Kidney capillary endothelial cell (primary cell): ENCODE measurements around the gene FAM50B.

Source experiments
- DNase-seq: peaks from one replicate; pipeline ENCODE4 v3.0.0-alpha.2; 2018; ENCODE audit warnings: low spot score

Gene FAM50B

DNA sequence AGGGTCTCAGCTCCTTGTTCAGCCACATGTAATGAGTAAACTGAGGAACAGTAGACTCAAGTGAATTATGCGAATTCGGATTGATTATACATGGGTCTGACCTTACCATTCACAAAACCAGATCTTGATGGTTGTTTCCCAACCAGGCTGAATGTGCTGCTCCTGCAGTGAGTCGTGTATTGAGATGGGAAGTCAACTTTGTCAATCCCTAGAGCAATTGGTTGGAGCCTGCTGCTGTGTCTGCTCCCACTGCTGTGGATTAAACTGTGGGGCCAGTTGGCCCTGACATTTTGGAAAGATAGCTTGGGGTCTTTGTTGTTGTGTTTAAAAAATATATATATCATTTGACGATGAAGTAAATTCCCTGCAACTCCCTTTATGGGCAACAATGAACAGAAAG, 23.9 kb downstream of the FAM50B start:
- no peak for DNase-seq

DNA sequence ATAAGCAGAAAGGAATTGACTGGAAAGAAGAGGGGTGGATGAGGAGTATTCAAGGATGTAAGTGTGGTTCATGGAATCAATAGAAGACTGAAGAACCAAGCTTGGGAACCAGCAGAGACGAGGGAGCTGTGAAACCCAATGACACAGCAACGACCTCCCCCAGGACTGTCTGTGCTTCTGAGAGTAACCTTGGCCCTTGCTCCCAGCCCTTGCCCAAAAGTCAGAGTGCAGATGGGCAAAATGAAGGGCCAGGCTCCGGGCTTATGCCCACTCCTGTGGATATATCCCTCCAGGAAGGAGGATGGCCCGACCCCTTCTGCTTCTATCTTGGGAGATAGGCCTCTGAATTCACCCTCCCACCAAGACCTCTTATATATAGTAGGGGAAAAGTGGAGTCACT, 24.9 kb downstream of the FAM50B start:
- no peak for DNase-seq

DNA sequence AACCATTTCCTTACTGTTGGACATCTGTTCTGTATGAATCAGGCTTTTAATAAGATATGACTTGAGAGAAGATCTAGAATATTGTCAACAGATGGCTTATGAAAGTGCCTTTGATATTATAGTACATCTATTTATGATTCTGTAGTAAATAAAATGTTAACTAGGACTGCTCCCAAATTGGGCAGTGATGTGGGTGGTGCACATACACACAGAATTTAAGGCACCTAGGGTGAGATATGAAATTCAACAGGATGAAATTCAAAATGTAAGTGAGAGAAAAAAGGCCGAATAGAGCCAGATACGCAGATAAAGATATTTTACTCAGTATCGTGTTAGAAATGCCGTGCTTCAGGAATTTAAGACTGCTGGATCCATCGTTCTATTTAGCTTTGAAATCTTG, 26.3 kb downstream of the FAM50B start:
- no peak for DNase-seq

DNA sequence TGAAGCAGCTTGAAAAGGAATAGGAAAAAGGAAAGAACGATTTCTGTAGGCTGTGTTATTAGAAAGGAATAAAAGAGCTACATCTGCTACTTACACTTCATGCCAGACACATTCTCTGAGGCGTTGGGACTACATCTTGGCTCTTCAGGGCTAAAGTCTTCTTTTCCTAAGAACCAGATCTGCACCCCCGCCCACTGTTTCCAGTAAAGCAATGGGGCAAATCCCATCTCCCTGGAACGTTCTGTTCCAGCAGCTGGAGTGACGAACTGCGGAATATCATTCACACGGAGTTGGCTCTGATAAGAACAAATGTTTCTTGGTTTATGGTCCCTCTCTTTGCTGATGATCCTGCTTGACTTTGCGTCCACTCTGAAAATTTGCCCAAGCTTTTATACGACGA, 26.9 kb downstream of the FAM50B start:
- no peak for DNase-seq

DNA sequence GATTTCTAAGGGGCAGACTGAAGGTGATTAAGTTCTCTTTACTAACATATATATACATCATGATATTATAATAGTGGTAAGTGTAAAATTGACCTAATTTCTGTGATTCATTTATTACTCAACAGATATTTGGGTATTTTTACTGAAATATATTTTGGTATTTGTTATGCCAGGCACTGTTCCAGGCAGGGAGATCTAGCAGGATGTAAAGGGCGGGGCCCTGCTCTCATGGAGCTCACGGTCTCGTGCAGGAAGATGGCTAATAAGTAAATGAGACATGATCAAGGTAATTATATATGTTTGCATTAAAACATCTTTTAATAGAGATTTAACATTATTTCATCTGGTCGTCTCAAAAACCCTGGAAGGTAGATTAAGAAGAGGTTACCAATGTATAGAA, 27.7 kb downstream of the FAM50B start:
- no peak for DNase-seq

DNA sequence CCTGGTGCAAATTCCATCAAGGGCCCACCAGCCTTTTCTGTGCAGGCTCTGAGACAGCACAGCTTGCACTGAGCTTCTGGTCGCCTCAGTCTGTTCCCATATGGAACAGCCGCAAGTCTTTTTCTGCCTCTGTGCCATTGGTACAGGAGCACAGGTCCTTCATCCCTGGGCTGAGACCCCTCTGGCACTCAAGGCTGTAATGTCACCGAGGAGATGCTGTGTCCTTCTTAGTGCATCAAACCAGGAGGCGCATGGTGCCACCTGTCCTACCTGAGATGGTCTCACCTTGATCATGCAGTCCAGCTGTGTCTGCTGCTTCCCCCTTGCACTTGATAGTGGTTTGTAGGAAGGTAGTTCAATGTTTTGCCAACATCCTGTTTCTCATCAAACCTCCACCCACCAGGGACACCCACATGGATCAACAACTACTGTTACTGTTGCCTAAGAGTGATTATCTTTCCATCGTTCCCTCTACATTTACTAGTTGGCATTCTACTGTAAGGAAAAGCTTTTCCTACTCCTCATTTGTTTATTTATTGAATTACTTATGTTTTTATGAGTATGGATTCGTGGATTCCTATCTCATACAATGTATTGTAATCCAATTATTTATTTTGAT, 29.0 kb downstream of the FAM50B start:
- no peak for DNase-seq

DNA sequence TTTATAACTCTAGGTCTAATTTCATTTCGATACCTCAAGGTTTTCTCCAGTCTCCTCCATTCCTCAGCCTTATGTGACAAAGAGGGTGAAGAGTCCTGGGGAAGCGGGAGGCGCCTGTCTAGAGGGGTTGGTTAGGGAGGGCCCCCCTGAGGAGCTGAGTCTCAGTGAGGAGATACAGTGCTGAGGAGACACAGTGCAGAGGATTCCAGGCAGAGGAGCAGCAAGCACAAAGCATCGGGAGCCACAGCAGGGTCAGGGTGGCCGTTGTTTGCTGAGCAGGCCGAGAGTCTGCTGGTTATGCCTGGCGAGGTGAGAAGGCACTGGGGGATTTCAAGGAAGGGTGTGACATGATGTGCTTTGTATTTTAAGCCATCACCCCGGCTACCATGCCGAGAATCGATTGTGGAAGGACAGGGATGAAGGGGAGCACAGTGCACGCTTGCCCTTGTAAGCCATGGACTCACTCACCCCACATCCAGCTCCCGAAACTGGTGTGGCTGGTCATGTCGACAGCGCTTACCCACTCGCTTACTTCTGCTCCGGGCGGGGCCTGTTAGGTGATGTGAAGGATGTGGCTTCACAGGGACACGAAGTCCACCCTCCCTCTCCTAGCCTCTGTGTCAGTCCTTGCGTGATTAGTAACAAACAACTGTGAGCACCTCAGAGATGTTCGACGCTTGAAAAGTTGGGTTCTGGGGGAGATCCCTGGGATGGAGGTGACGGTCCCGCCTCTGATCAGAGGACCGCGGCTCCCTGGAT, 30.2 kb downstream of the FAM50B start:
- DNase-seq = no peak

DNA sequence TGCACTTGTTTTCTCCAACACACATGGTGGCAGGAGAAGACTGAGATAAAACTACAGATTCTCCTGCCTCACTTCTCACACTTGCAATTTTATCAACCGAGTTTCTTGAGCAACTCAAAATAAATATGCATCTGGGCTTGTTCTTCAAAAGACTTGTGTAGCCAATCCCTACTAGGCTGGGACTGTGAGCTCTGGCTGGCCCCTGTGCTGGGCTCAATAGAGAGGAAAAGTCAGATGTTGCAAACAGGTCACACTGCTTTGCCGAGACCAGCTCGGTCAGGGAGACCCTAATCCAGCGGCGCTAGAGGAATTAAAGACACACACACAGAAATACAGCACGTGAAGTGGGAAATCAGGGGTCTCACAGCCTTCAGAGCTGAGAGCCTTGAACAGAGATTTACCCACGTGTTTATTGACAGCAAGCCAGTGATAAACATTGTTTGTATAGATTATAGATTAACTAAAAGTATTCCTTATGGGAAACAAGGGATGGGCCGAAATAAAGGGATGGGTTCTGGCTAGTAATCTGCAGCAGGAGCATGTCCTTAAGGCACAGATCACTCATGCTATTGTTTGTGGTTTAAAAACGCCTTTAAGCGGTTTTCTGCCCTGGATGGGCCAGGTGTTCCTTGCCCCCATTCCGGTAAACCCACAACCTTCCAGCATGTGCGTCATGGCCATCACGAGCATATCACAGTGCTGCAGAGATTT, 32.7 kb downstream of the FAM50B start:
- no peak for DNase-seq

DNA sequence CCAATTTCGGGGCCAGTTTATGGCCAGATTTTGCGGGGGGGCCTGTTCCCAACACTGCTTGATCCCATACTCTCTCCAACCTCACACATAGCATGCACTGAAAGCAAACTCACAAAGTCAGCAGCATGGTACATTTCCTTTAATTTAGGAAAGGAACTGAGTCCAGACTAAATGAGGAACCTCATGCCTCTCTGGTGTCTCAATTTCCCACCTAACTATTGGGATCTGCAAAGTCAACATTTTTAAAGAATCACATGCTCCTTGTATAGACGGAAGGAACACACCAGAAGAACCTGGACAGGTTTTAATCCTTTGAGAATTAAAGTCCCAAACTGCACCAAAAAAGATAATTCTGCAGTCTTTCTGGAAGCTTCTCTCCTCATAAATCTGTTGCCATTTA, 33.3 kb downstream of the FAM50B start:
- DNase-seq = no peak

DNA sequence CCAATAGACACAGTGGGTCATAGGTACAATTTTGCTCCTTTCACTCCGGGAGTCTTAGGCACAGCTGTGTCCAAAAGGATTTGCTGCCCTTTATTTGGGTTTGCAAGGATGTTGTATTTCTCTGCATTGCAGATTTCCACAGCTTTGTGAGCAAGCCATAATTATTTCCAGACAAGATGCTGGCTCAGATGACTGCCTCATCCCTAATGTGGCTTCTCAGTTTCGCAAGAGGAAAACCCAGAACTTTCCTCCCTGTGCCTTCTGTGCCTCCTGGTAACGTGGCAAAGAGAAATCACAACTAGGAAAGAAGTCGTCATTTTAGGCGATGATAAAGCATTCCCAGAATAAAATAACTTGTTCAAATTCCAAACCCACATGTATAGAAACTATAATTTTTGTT, 33.7 kb downstream of the FAM50B start:
- no peak for DNase-seq

DNA sequence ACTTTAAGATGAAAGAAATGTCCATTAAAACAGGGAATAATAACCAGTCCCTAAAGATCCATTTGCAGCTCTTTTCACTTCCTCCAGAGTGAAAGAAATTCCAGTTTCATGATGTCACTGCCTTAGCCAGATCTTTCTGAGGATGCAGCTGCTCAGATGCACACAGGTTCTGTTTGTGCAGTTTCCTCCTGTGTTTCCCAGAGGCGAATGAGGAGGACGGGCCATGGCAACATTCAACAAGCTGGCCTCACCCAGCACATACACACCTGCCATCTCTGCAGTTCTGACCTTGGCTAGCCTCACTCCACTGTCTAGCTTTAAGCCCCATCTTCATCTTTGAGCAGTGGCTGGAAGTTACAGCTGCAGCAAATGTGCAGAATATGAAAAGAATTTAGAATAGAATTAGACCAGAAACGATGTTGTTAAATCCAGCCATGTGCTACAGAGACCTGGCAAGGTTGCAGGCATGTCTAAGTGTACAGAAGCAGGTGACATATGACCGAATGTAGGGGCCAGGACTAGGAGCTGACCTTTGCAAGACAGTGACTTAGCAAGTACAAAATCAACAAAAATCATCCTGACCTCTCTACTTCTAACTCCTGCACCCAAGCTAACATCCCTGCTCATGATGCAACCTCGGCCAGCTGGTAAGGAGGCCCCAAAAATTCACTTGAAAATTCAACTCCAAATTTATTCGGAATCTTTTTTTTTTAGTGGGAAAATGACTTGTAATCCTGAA, 35.0 kb downstream of the FAM50B start:
- DNase-seq = peak; percentile 89

DNA sequence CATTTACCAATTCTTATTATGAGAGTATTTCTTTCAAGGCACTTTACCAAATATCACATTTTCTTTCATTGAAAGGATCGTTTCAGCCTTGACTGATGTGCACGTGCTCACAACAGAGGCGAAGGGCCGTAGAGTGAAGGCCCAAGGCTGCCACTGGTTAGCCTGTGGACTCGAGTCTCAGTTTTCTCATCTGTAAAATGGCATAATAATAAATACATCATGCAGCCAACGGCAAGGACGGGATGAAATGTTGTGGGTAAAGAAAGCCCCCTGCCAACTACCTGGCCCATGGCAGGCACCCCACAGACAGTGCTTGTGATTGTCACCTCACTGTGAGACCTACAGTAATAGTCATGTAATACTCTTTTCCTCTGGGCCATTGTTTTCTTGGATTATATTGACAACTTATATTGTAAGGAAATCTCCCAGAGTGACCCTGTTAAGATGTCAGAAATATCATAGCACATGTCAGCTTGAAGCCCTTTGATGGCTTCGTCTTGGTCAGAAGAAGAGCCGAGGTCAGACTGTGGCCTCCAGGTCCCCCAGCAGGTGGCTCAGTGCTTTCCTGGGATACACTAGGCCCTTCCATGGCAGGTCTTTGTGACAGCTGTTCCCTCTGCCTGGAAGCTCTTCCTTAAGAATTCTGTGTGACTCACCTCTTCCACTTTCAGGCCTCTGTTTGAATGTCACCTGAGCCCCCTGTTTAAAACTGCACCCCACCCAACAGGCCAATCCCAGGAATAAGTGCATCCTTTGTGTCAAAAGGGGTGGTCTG, 36.3 kb downstream of the FAM50B start:
- peak; percentile 32 for DNase-seq

DNA sequence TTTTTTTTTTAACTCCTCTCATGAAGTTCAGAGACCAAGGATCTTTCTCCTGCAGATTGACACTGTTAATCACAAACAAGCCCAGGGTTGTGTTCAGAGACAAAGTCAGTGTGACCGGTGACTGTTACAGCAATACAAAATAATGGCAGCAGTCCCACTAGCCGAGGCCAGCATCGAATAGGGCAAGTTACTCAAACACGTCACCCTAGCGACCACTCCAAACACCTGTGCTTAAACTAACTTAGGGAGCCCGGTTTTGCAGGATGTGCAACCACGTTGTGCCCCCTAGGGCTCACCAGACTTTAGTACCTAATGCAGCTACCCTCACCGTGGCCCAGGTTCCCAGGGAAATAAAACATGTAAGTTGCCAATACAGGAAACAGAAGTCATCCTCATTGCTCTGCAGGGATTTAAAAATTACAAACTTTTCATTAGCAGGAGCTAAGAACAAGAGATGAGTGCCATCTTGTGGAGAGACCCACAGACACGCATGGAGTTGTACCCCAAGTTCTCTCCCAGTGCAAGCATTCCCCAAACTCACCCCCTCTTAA, 38.1 kb downstream of the FAM50B start:
- DNase-seq = peak; percentile 50

DNA sequence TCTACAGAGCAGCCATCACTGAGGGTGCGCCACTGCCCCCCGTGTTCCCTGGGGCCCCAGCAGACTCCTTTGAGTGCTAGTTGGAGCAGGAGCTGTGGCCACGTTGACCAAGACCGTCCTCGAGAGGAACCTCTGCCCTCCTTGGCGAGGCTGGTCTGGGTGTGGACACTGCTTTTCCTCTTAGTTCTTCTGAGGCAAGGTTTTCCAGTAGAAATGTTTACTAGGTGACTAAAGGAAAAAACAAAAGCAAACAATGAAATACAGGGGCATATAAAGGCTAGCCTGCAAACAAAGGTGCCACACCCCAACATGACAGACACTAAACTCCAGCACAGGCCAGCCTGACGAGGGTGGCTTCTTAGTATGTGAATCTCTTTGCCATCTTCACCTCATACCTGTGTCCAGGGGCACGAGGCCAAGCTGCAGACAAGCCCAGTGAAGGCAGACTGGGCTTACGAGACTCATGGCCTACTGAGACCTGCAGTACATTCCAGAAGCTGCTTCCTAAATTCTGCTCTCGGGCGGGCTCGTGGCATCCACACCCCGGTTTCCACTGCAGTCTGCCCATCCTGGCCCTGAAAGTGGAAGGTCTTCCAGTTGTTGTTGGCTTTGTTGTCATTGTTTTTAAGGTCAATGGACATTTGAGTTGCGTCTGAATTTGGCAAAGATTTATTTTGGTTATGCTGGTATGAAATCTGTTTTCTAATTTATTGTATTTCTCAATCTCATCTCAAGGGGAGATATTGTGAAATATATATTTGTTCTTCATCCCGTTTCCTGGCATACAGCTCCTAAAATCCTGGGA, 39.2 kb downstream of the FAM50B start:
- DNase-seq = no peak

DNA sequence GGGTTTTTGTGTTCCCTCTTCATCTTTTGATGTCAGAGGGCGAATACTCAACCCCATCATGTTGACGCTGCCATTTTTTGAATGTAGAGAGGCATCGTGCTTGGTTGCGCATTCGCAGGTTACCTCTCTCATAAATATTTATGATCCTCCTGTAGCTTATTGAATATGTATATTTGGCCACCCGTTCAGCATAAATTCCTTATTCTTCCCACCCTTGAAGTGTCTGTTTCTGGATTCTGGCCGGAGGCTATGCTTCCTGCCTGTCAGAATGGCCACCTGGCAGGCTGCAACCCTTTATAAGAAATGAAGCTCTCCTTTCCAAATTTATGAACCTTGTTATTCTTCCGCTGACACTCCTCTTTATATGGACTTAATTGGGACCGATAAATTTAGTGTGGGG, 40.9 kb downstream of the FAM50B start:
- no peak for DNase-seq

DNA sequence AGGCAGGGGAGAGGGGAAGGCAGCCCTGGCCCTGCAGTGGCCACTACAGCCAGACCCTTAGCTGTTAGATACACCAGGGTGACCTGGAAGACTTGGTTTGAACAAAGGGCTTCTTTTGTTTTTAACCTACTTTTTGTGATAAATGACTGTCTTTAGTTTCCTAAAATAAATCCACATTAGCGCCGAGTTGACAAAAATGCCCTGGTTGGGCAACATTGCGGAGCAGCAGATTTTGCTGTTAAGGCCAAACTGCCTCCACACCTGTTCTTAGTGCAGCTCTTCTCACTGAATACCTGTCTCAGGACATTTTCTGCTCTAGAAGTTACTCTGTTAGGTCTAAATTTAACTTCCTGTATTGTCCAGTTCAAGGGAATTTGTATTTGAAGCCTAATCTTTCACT, 42.7 kb downstream of the FAM50B start:
- no peak for DNase-seq

DNA sequence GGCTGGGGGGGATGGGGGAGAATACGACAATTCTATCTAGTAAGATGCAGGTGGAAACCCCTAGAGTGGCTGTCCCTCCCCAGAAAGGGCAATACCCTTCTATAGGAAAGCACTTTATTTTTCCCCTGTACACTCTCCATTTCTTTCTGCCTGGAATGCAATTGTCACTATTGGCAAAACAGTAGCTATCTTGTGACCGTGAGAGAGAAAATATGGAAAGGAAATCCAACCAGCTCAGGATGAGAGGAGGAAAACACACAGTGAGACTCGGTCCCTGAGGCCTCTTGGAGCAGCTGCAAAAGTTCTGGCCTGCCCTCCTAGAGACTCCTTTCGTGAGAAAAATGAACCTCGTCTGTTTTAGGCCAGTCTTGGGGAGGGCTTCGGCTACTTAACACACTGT, 43.4 kb downstream of the FAM50B start:
- DNase-seq = no peak

DNA sequence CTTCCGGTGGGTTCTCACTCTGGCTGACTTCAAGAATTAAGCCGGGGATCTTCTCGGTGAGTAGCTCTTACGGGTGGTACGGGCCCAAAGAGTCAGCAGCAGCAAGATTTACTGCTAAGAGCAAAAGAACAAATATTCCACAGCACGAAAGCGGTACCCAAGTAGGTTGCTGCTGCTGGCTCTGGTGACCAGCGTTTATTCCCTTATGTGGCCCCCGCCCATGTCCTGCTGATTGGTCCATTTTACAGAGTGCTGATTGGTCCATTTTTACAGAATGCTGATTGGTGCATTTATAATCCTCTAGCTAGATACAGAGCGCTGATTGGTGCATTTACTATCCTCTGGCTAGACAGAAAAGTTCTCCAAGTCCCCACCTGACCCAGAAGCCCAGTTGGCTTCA, 44.3 kb downstream of the FAM50B start:
- no peak for DNase-seq

DNA sequence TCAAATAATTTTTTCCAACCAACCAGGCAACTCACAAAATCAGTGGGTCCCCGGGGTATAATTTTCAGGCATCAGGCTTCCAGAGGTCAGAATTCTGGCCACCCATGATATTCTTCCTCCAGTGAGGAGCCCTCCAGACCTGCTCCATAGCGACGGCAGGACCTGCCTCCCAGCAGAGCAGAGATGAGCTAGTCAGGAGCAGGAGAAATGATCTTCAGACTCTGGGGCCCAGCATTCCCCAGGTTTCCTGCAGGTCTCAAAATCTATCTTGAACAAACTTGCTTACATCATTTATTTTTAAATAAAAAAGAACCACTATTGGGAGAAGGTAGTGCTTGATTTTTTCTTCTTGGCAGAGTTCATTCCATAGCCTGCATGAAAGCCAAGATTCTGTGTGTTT, 44.7 kb downstream of the FAM50B start:
- no peak for DNase-seq

DNA sequence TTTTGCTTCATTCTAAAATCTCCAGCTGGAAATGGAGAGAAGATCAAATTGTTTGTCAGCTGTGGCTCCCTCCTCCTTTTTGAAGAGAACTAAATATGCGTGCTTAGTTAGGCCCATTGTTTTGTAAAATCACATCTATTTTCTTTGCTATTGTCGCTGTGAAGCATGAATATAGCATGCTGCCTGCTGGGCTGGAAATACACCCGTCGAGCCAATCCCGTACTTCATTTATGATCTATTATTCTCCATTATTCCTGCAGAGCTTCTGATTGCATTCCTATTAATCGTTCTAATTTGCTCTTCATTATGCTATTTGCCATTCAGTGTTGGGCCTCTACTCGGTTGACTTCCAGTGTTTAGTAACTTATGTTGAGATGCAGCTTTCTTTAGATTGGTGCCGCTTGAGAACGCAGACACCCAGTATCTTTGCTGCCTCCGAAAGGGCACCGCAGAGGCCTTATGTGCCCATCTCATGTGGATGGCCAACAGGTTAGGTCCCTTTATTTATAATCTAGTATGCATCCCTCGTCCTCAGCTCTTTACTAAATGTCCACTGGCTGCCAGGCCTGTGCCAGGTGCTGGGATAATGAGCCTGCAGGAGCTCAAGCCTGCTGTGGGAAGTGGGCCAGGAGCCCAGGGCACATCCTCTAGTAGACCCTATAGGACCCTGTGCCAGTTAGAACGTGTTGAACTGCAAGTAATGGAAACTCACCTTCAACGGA, 45.6 kb downstream of the FAM50B start:
- DNase-seq = no peak
